CD4-positive, alpha-beta T cell treated with Interleukin-17A for 1 hour (primary cell): Measurements from ENCODE around the gene CCDC85B.
A peak's percentile ranks its signal among the peaks of the same experiment; 100 is the strongest.

Experiments used
- DNase-seq: peaks from one replicate; pipeline ENCODE4 v3.0.0-alpha.2; 2020

CCDC85B gene

GRCh38 chr11:65869643-65870306 is 20.7 kb upstream of the CCDC85B start:
- no peak for DNase-seq

DNA sequence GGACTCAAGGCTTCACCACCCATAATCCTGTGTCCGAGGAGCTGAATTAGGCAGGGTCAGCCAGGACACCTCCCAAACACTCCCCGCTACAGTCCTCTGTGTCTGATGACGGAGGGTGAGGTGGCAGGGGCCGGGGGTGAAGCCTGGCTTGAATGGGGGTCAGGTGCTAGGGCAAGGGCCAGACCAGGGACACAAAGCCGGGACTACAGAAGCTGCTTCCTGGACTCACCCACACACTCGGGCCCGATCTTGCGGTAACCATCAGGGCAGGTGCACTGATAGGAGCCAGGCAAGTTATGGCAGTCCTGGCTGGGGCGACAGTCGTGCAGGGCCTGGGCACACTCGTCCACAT is 20.2 kb upstream of the CCDC85B start:
- no peak for DNase-seq

DNA sequence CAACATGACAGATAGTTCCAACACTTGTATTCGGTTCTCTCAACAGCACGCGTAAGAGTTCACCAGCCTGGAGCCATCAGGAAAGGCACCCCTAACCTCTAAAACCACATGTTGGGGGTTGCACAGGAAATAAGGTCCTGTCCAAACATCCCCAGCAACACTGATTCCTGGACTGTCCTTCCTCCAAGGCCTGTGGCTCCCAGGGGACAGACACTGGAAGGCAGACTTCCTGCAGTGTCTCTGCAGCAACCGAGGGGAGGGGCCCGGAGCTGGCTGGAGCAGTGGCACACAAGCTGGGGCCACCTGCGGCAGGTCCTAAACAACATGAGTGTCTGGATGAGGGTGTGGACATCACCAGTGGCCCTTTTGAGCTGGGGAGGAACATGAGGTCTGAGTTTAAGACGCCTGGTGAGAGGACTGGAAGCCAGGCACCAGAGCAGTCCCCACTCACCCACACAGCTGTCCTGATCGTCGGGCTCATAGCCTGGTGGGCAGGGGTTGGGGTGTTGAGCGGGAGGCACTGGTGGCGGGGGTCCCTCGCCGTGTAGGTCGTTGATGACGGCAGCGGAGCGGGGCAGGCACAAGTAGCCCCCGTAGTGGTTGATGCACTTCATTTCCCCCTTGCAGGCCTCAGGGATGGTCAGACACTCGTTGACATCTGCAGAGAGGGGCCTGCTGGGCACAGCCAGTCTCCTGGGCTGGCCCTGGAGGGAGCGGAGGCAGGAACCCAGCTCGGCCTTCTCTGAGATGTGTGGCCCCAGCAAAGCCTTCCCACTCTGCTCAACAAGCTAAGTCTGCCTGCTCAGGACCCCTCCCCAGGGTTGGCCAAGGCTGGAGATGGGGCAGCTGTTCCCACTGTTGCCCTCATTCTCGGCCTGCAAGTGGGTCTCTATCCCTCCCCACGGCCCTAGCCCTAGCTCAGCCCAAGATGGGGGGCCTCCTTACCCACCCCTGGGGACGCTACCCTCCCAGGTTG is 19.5 kb upstream of the CCDC85B start:
- DNase-seq, result no peak

DNA sequence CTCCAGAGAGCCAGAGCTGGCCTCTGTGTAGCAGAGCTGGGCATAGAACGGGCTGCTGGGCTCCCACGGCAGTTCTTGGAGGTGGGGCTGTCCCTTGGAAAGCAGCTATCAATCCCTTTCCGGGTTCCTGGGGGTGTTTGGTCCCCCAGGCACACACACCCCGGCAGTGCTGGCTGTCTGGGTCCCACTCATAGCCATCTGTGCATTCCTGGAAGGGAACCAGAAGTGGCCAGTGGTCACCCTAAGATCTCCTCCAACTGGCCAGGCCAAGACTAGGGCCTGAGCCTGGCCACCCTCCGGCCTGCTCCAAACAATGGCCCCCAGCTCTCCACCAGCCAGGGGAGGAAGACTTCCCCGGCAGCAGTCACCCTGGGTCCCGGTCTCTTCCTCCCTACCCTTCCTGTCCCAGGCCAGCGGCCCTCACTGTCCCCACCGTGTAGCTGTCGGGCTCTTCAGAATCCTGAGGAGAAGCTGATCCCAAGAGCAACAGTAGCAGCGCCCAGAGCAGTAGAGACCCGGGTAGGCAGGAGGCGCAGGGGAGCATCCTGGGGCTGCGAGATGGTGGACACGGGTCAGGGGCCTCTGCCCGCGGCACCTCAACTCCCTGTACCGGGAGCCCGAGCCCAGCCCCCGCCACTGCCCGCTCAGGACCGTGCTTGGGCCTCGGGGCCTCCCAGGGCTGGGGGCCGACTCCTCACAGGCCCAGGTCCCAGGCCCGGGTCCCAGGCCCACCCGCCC is 18.5 kb upstream of the CCDC85B start:
- DNase-seq, result no peak

GRCh38 chr11:65872586-65873317 is 17.7 kb upstream of the CCDC85B start, which contains the start of gene EFEMP2:
TSS of gene EFEMP2 (minus strand) at chr11:65872800. CDS start at chr11:65872354, 446 bp downstream.
- DNase-seq, result no peak

DNA sequence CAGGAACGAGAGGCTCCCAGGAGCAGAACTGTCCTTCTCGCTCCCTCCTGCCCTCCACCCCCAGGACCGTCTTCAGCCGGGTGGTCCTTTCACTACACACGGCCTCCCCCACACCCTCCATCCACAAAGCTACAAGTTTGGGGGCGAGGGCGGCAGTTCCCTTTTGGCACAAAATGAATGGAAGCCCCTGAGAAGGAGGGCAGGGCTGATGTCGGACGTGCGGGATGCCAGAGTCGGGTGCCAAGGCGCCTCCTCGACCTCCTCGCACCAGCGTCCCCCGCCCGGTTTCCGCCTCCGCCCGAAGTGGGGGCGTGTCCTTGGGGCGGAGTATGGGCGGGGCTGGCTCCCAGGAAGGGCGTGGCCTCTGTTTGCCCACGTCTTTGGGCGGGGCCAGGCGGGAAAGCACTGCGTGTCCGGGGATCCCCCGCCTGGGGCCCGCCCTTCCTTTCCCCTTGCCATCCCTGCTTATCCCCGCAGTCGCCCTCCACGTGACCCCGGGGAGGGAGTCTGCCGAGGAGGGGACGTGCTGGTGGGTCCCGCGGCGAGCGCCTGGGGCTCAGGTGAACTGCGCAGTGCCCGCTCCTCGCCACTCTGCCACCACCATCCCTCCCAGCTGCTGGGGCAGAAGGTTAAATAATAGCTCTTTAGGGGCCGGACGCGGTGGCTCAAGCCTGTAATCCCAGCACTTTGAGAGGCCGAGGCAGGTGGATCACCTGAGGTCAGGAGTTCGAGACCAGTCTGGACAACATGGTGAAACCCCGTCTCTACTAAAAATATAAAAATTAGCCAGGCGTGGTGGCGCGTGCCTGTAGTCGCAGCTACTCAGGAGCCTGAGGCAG is 16.9 kb upstream of the CCDC85B start:
- DNase-seq, result peak; percentile 97

DNA sequence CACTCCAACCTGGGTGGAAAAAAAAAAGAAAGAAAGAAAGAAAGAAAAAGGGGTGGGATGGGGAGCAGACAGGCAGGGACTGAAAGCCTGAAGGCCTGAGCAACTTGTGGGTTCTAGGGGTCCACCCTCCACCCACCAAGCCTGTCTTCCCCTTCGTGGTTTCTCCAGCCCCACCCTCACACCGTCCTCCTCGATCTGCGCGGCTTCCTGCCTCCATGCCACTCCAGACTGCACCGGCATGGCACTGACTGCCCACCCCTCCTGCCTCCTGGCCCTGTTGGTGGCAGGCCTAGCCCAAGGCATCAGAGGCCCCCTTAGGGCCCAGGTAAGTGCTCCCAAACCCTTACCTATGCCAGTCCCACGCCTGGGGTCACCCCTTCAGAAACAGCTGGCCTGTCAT is 10.9 kb upstream of the CCDC85B start, which contains the start of gene CTSW:
Gene CTSW (plus strand): TSS at position 221 of the 400 bp plus-strand sequence. CDS start 18 bp downstream, at position 239.
- peak; percentile 68 for DNase-seq

GRCh38 chr11:65880027-65880426 is 10.4 kb upstream of the CCDC85B start:
- DNase-seq, result no peak

- DNase-seq, result peak; percentile 44
Observed at GRCh38 chr11:65880844-65881421, 9.5 kb upstream of the CCDC85B start.

- DNase-seq, result no peak
Observed at GRCh38 chr11:65882120-65883057, 8.1 kb upstream of the CCDC85B start.

GRCh38 chr11:65883058-65883761 is 7.3 kb upstream of the CCDC85B start:
- no peak for DNase-seq

DNA sequence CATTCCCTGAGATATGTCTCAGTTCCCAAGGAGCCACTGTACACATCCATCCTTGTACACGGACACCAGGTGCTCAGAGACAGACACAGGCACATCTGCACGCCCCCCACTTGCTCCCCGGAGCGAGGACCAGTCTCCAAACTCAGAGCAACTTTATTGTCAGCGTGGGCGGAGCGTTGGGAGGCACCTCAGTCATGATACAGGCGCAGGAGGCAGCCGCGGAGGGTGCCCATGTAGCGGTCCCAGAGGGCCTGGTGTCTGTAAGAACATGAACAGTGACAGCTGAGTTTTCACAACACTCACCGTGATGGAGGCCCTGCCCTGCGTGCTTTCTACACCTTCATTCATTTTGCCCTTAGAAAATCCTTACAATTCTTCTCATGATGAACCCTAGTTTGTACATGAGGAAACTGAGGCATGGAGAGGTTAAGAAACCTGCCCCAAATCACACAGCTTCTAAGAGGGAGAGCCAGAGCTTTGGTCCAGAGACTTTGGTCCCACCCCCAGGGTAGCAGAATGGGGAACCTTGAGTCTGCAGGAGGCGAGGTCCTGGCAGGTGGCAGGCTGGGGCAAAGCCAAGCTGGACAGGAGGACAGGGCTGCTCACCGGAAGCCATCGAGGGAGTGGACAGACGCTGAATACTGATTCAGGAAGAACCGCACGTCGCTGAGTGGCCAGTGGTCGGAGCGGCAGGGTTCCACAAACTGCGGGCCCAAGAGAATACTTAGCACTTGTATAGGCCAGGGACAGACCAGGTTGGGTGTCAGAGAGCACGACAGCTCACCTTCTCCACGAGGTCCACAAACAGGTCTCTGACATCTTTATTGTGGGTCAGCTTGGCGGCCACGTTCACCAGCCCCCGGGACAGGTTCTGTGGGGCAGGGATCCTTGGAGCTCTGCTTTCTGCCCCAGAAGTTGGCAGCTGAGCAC is 6.4 kb upstream of the CCDC85B start:
- no peak for DNase-seq

DNA sequence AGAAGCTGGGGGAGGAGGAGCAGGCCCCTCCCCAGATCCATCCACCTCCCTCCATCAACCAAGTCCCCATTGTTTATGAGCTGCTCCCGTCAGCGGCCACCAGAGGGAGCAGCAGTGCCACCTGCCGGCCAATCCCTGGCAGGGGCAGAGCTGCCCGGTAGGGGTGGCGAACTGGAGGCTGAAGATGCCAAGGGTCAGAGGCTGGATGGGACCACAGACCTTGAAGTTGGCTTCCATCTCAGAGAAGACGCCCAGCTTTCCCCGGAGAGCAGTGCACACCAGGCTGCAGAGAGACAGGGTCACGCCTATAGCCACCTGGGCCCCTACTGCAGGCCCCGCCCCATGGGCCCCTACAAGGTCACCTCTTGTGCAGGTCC is 5.8 kb upstream of the CCDC85B start:
- peak; percentile 86 for DNase-seq

GRCh38 chr11:65885231-65885630 is 5.2 kb upstream of the CCDC85B start:
- no peak for DNase-seq

GRCh38 chr11:65885808-65886536 is 4.5 kb upstream of the CCDC85B start:
- DNase-seq, result no peak

DNA sequence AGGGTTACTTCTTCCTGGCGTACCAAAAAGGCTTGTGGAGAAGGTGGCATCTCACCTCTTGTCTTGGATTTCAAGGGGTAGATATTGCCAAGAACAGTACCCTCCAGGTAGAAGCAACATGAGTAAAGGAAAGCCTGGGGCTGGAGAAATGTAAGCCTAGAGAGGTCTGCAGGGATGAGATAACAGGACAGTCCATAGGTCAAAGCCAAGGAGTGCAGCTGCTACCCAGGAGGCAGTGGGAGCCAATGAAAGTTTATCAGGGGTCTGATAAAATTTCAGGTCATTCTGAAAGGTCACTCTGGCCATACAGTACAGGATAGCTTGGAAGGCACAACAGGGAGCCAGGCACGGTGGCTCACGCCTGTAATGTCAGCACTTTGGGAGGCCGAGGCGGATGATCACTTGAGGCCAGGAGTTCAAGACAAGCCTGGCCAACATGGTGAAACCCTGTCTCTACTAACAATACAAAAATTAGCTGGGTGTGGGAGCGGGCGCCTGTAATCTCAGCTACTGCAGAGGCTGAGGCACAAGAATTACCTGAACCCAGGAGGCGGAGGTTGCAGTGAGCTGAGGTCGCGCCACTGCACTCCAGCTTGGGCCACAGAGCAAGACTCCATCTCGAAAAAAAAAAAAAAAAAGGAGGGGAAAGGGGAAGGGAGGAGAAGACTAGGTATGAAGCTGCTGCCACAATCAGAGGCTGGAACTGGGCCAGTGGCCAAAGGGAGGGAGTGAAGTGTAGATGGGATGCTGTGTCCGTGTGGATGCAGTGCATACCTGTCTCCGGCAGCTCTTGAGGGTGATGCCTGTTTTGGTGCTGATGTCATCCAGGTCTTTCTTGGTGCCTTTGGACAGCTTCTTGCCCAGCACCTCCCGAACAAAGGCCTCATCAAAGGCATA is 3.4 kb upstream of the CCDC85B start:
- no peak for DNase-seq
